Natural killer cell treated with Interleukin-12 subunit alpha and Interleukin-12 subunit beta and Interleukin-15 and Interleukin-18, amount 100 ng/mL, for 72 hours (primary cell): Measurements from ENCODE around the gene HTRA2. TPM values are rescaled to one million over a fixed set of nuclear protein-coding genes. Genes with fewer than 3 reads are reported as not detected.

Source experiments
- ATAC-seq, 2 donors: fragments of 150-1000 bp; cut with Tn5 transposase in 1 of 2; sonication (Bioruptor Pico), chemical (Tn5 transposase) in 1 of 2; 2 replicates each; pipeline ENCODE4 v1.10.0; 2021
- DNase-seq: peaks from one replicate; pipeline ENCODE4 v3.0.0; 2022; ENCODE audit warnings: low spot score
- H3K27ac Mint-ChIP-seq, 2 donors: 1 replicate in 1 of 2; 2 replicates in 1 of 2; pipeline ENCODE4 v1.8.0; 2022; ENCODE audit warnings: mixed read lengths in 2 of 2, mild to moderate bottlenecking in 1 of 2, moderate library complexity in 1 of 2
- H3K27me3 Mint-ChIP-seq, 2 donors: 1 replicate in 1 of 2; 2 replicates in 1 of 2; pipeline ENCODE4 v1.8.0; 2022; ENCODE audit warnings: mixed read lengths in 2 of 2
- H3K36me3 Mint-ChIP-seq: one replicate; pipeline ENCODE4 v1.8.0; 2022; ENCODE audit warnings: mixed read lengths
- H3K4me1 Mint-ChIP-seq, 2 donors: 1 replicate in 1 of 2; 2 replicates in 1 of 2; pipeline ENCODE4 v1.8.0; 2022; ENCODE audit warnings: low read depth in 2 of 2, mixed read lengths in 2 of 2, mild to moderate bottlenecking in 1 of 2
- H3K4me3 Mint-ChIP-seq: one replicate; pipeline ENCODE4 v1.8.0; 2022; ENCODE audit warnings: mixed read lengths
- H3K9me3 Mint-ChIP-seq: 2 replicates; pipeline ENCODE4 v1.8.0; 2022; ENCODE audit warnings: mixed read lengths
- total RNA-seq, 2 donors: library from RNA; stranded (reverse); gene quantifications; one replicate each; pipeline ENCODE4 v1.2.3, GENCODE V29; 2022

HTRA2 gene
- total RNA-seq, 2 donors from 2014 or later = 93.1 to 100 TPM

- H3K4me1 Mint-ChIP-seq = peaks cover 59% of the 10 kb centered on the region in 2 donors
- H3K9me3 Mint-ChIP-seq = no peaks in the 10 kb centered on the region
- H3K36me3 Mint-ChIP-seq = peaks cover 12% of the 10 kb centered on the region
- peaks cover 1 to 4% of the 10 kb centered on the region in 2 donors for H3K27me3 Mint-ChIP-seq
- DNase-seq = peak; percentile 23
- ATAC-seq = no peak
- peak overlapping the region; percentile 64 to 93 for H3K27ac Mint-ChIP-seq
- H3K4me3 Mint-ChIP-seq = peak overlapping the region; percentile 79
These were observed 25.1 kb upstream of the HTRA2 start for GRCh38 chr2:74504591-74504990.

GRCh38 chr2:74505448-74506246 is 24.1 kb upstream of the HTRA2 start:
- Mint-ChIP-seq H3K4me1 (peaks cover 59 to 62% of the 10 kb centered on the region in 2 donors), H3K36me3 (peaks cover 12% of the 10 kb centered on the region), H3K4me3 (peak overlapping the region; percentile 79), H3K9me3 (no peaks in the 10 kb centered on the region), H3K27me3 (peaks cover 8 to 14% of the 10 kb centered on the region in 2 donors), H3K27ac (peak overlapping the region; percentile 93 to 99)
- DNase-seq (peak; percentile 49), ATAC-seq (no peak)

- ATAC-seq (peak; percentile 93 to 95), DNase-seq (peak; percentile 97)
- H3K4me3 Mint-ChIP-seq = peak within 1 kb of the TSS; percentile 96
- H3K27me3 Mint-ChIP-seq = peaks cover 12 to 29% of the 10 kb centered on the region in 2 donors
- peaks cover 12% of the 10 kb centered on the region for H3K36me3 Mint-ChIP-seq
- peak within 1 kb of the TSS; percentile 99 for H3K27ac Mint-ChIP-seq
- no peaks in the 10 kb centered on the region for H3K9me3 Mint-ChIP-seq
- H3K4me1 Mint-ChIP-seq = peaks cover 48 to 52% of the 10 kb centered on the region in 2 donors
These were observed 22.4 kb upstream of the HTRA2 start, which contains the start of gene PCGF1 for GRCh38 chr2:74507145-74507925. Gene PCGF1, minus strand, starts transcription at chr2:74507695. Its CDS starts 27 bp downstream, at chr2:74507668.

GRCh38 chr2:74507926-74508520 is 21.7 kb upstream of the HTRA2 start:
- peaks cover 12% of the 10 kb centered on the region for H3K36me3 Mint-ChIP-seq
- no peaks in the 10 kb centered on the region for H3K9me3 Mint-ChIP-seq
- H3K4me1 Mint-ChIP-seq = peaks cover 48 to 50% of the 10 kb centered on the region in 2 donors
- DNase-seq (no peak), ATAC-seq (no peak)
- H3K4me3 Mint-ChIP-seq = peak overlapping the region; percentile 96
- H3K27me3 Mint-ChIP-seq = peaks cover 15 to 29% of the 10 kb centered on the region in 2 donors
- H3K27ac Mint-ChIP-seq = peak overlapping the region; percentile 99

GRCh38 chr2:74510272-74510671 is 19.5 kb upstream of the HTRA2 start:
- peaks cover 32 to 37% of the 10 kb centered on the region in 2 donors for H3K4me1 Mint-ChIP-seq
- peaks cover 4% of the 10 kb centered on the region for H3K36me3 Mint-ChIP-seq
- no peak for ATAC-seq
- peaks cover 18 to 33% of the 10 kb centered on the region in 2 donors for H3K27me3 Mint-ChIP-seq
- no peaks in the 10 kb centered on the region for H3K9me3 Mint-ChIP-seq
- no peak overlapping the region for H3K27ac Mint-ChIP-seq
- peak overlapping the region; percentile 5 for H3K4me3 Mint-ChIP-seq
- no peak for DNase-seq

- ATAC-seq = no peak
- H3K36me3 Mint-ChIP-seq = peaks cover 4% of the 10 kb centered on the region
- no peaks in the 10 kb centered on the region for H3K9me3 Mint-ChIP-seq
- peaks cover 28 to 34% of the 10 kb centered on the region in 2 donors for H3K4me1 Mint-ChIP-seq
- H3K4me3 Mint-ChIP-seq = no peak overlapping the region
- no peak for DNase-seq
- peaks cover 20 to 36% of the 10 kb centered on the region in 2 donors for H3K27me3 Mint-ChIP-seq
- no peak overlapping the region for H3K27ac Mint-ChIP-seq
These were observed 18.4 kb upstream of the HTRA2 start for GRCh38 chr2:74511104-74511989.

- no peak for ATAC-seq
- H3K27ac Mint-ChIP-seq = no peak overlapping the region
- no peak overlapping the region for H3K4me3 Mint-ChIP-seq
- peaks cover 33 to 53% of the 10 kb centered on the region in 2 donors for H3K27me3 Mint-ChIP-seq
- no peaks in the 10 kb centered on the region for H3K9me3 Mint-ChIP-seq
- H3K36me3 Mint-ChIP-seq = no peaks in the 10 kb centered on the region
- H3K4me1 Mint-ChIP-seq = peaks cover 16 to 25% of the 10 kb centered on the region in 2 donors
- no peak for DNase-seq
These were observed 16.8 kb upstream of the HTRA2 start for GRCh38 chr2:74512744-74513604.

- ATAC-seq = no peak
- Mint-ChIP-seq H3K36me3 (no peaks in the 10 kb centered on the region), H3K27ac (no peak overlapping the region), H3K9me3 (no peaks in the 10 kb centered on the region), H3K4me1 (peaks cover 7 to 17% of the 10 kb centered on the region in 2 donors), H3K27me3 (peaks cover 37 to 61% of the 10 kb centered on the region in 2 donors), H3K4me3 (no peak overlapping the region)
- DNase-seq = no peak
These were observed 15.9 kb upstream of the HTRA2 start for GRCh38 chr2:74513605-74514367.

- DNase-seq (no peak), ATAC-seq (no peak)
- H3K27me3 Mint-ChIP-seq = peaks cover 39 to 65% of the 10 kb centered on the region in 2 donors
- H3K27ac Mint-ChIP-seq = no peak within 1 kb of the TSS
- peaks cover 7 to 16% of the 10 kb centered on the region in 2 donors for H3K4me1 Mint-ChIP-seq
- H3K4me3 Mint-ChIP-seq = peak within 1 kb of the TSS; percentile 60
- H3K36me3 Mint-ChIP-seq = no peaks in the 10 kb centered on the region
- H3K9me3 Mint-ChIP-seq = no peaks in the 10 kb centered on the region
These were observed 15.1 kb upstream of the HTRA2 start, which contains the start of gene TLX2 for GRCh38 chr2:74514368-74515270. Gene TLX2, plus strand, starts transcription at chr2:74514450. Its CDS starts 357 bp downstream, at chr2:74514807.

- DNase-seq = no peak
- ATAC-seq = peak in 1 of 2 donors; percentile 35
- Mint-ChIP-seq H3K36me3 (no peaks in the 10 kb centered on the region), H3K9me3 (no peaks in the 10 kb centered on the region), H3K4me1 (peaks cover 7 to 15% of the 10 kb centered on the region in 2 donors), H3K4me3 (peak overlapping the region; percentile 60), H3K27ac (no peak overlapping the region), H3K27me3 (peaks cover 42 to 65% of the 10 kb centered on the region in 2 donors)
These were observed 14.3 kb upstream of the HTRA2 start for GRCh38 chr2:74515271-74515980.
